Lower lobe of right lung (tissue), 2 donors: Measurements from ENCODE around the gene SLC4A7. TPM values are rescaled to one million over a fixed set of nuclear protein-coding genes. Genes with fewer than 3 reads are reported as not detected.
A peak's percentile ranks its signal among the peaks of the same experiment; 100 is the strongest.

Experiments used
- ATAC-seq, 2 donors: fragments of 200-7000 bp; cut with Tn5 transposase; one replicate each; pipeline ENCODE4 v1.9.1; 2020 to 2022; ENCODE audit warnings: mild to moderate bottlenecking in 2 of 2, moderate library complexity in 2 of 2
- DNase-seq: peaks from one replicate; pipeline ENCODE4 v3.0.0-alpha.2; 2020
- H3K27ac ChIP-seq: fragments of 200-600 bp; one replicate; pipeline ENCODE4 v1.8.0; 2022
- H3K27me3 ChIP-seq: fragments of 200-600 bp; one replicate; pipeline ENCODE4 v1.8.0; 2022; ENCODE audit warnings: low read depth
- H3K36me3 ChIP-seq: fragments of 200-600 bp; one replicate; pipeline ENCODE4 v1.8.0; 2022; ENCODE audit warnings: mild to moderate bottlenecking
- H3K4me1 ChIP-seq: fragments of 200-600 bp; one replicate; pipeline ENCODE4 v1.8.0; 2022
- H3K4me3 ChIP-seq: fragments of 200-600 bp; one replicate; pipeline ENCODE4 v1.8.0; 2022; ENCODE audit warnings: mild to moderate bottlenecking
- H3K9me3 ChIP-seq: fragments of 200-600 bp; one replicate; pipeline ENCODE4 v1.8.0; 2022
- intact Hi-C: fragments of 100-400 bp; cut with DNase I; formaldehyde crosslinking; loops from one replicate; pipeline ENCODE4 v1.11.0; 2022
- total RNA-seq: library from RNA; stranded (reverse); fragmentation: NEBNext Ultra II Directional; extraction: Animal tissue kit (Norgen Biotek cat#: 25700); gene quantifications from one replicate; pipeline ENCODE4 v1.2.1, GENCODE V29; 2021
- TF ChIP-seq, protein P1 (sequence below): fragments of 200-600 bp; IDR thresholded peaks from one replicate; pipeline ENCODE4 v1.8.0; 2022; ENCODE audit warnings: antibody characterized with exemption, mild to moderate bottlenecking
- donor health status: DM: no; HTN: yes; CAD: no; lungs with severe emphysema.

The SLC4A7 gene
- total RNA-seq, 1 donor from 2014 or later, result 17.2 TPM

DNA sequence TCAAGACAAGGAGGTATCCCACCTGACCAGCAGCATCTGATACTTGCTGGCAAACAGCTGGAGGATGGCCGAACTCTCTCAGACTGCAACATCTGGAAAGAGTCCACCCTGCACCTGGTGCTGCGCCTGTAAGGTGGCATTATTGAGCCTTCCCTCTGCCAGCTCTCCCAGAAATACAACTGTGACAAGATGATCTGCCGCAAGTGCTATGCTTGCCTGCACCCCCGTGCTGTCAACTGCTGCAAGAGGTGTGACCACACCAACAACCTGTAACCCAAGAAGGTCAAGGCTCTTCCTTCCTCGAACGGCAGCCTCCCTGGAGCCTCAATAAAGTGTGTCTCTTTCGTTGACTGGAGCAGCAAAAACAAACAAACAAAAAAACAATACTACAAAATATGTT, 2.2 kb upstream of the SLC4A7 start:
- no peak overlapping the region for H3K4me3 ChIP-seq
- TF ChIP-seq, protein P1, sequence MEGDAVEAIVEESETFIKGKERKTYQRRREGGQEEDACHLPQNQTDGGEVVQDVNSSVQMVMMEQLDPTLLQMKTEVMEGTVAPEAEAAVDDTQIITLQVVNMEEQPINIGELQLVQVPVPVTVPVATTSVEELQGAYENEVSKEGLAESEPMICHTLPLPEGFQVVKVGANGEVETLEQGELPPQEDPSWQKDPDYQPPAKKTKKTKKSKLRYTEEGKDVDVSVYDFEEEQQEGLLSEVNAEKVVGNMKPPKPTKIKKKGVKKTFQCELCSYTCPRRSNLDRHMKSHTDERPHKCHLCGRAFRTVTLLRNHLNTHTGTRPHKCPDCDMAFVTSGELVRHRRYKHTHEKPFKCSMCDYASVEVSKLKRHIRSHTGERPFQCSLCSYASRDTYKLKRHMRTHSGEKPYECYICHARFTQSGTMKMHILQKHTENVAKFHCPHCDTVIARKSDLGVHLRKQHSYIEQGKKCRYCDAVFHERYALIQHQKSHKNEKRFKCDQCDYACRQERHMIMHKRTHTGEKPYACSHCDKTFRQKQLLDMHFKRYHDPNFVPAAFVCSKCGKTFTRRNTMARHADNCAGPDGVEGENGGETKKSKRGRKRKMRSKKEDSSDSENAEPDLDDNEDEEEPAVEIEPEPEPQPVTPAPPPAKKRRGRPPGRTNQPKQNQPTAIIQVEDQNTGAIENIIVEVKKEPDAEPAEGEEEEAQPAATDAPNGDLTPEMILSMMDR, result no peak
- ATAC-seq, result no peak
- no peaks in the 10 kb centered on the region for H3K9me3 ChIP-seq
- no peak overlapping the region for H3K27ac ChIP-seq
- no peaks in the 10 kb centered on the region for H3K36me3 ChIP-seq
- no peak for DNase-seq
- intact Hi-C loops, result no loop called here
- peaks cover 8% of the 10 kb centered on the region for H3K4me1 ChIP-seq
- no peaks in the 10 kb centered on the region for H3K27me3 ChIP-seq

DNA sequence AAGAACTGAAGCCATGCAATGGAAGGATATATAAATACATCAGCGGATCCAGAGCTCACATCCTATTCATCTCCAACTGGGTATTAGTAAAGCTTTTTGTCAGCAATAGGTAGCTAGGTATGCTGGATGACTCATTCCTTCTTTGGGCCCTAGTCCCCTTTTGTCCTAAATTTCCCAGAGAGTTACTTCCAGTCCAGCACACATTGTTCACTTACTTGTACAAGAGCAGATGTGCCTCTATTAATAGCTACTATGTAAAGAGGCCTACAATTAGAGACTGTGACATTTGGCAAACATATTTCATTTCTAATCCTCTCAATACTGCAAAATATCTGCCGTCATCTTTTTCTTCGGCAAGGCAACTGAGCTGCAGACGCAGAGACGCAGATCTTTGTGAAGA, 1.7 kb upstream of the SLC4A7 start:
- ATAC-seq (no peak), DNase-seq (no peak)
- Histone ChIP-seq H3K9me3 (no peaks in the 10 kb centered on the region), H3K4me3 (no peak overlapping the region), H3K4me1 (peaks cover 8% of the 10 kb centered on the region), H3K27ac (no peak overlapping the region), H3K36me3 (no peaks in the 10 kb centered on the region), H3K27me3 (no peaks in the 10 kb centered on the region)
- TF ChIP-seq, protein P1, result no peak
- intact Hi-C loops, result no loop called here

DNA sequence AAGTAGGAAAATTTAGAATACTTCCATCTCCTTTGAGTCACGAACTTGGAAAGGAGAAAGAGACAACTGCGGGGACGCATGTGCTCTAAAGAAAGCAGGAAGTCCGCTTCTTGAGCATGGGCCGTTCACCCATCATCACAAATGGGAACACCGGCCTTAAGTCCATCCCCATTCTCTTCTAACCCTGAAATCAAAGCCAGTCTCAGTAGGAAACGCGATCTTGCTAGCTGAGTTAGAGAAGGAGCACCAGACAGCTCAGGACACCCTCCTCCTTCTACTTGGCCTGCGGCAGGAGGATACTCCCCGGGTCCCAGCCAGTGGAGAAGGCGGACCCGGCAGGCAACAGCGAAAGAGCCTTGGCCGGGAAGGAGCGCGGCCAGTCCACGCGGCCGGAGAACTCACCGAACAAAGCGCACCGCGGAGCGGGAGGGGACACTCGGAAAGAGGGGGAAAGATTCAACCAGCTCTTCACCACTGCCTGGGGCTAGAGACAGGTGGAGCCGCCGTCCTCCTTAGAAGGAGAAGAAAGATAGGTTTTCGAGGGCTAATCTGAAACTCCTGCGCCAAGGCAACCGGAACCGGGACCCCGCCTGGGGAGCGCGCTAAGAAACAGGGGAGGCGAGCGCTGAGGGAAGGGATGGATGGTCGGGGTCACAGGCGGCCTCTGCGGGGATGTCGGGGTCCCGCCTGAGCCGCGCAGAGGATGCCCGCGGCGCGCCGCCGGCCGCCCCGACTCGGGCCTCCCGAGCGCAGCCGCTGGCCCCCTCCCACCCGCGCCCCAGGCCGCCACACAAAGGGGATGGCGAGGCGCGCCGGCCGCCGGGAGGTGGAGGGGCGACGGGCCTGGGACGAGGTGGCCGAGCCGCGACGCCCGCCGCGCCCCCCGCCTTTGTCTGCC, 818 bp downstream of the SLC4A7 start:
- Histone ChIP-seq H3K27me3 (no peaks in the 10 kb centered on the region), H3K9me3 (no peaks in the 10 kb centered on the region), H3K4me1 (peaks cover 8% of the 10 kb centered on the region), H3K27ac (peak overlapping the region; percentile 94), H3K4me3 (peak overlapping the region; percentile 87), H3K36me3 (no peaks in the 10 kb centered on the region)
- intact Hi-C loops, result no loop called here
- DNase-seq, result peak; percentile 66
- ATAC-seq, result peak in 1 of 2 donors; percentile 21
- TF ChIP-seq, protein P1, result no peak

DNA sequence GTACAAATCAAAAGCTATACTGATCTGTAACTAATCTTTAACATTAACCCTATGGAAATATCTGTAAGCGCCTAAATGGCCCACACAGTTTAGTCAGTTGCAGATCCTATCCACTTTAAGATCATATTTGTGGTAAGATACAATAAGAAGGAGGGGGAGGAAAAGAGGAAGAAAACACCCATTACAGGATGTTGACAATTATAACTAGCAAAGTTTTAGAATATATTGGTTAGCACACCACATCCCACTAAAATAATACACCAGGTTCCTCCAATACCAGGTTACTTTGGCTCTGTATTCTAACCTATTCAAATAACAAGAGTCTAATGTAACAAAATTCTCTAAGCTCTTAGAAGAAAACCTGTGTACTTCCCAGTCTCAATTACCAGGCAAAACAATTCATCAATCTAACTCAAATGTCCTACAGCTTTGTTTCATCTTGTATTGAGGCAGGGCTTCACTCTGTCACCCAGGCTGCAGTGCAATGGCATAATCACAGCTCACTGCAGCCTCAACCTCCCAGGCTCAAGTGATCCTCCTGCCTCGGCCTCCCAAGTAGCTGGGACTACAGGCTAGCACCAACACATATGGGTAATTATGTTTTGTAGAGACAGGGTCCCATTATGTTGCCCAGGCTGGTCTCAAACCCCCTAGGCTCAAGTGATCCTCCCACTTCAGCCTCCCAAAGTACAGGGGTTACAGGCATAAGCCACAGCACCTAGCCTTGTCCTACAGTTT, 4.2 kb downstream of the SLC4A7 start:
- intact Hi-C loops, result no loop called here
- Histone ChIP-seq H3K27me3 (no peaks in the 10 kb centered on the region), H3K9me3 (no peaks in the 10 kb centered on the region), H3K4me3 (no peak overlapping the region), H3K27ac (no peak overlapping the region), H3K36me3 (no peaks in the 10 kb centered on the region), H3K4me1 (peaks cover 8% of the 10 kb centered on the region)
- no peak for DNase-seq
- TF ChIP-seq, protein P1, result no peak
- ATAC-seq, result no peak

DNA sequence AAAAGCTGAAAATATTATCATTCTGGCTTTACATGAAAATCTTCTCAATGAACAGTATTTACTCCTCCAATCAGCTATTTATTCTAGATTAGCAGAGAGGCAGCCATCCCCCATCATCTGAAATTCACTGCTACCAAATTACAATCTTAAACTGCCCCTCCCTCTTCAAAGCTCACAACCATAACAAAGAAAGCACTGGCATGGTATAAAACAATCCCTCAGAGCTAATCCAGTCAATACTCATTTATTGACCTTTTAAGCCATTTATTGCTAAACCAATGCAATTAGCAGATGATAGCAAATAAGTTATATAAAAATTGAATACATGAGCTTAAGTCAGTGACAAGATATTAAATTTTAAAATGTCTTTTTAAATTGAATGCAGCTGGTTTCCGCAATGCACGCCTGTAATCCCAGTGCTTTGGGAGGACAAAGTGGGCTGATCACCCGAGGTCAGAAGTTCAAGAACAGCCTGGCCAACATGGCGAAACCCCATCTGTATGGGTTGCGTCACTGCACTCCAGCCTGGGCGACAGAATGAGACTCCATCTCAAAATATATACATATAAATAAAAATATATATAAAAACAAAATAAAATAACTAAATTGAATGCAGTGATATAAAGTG, 12.1 kb downstream of the SLC4A7 start:
- H3K4me1 ChIP-seq, result no peaks in the 10 kb centered on the region
- no peaks in the 10 kb centered on the region for H3K36me3 ChIP-seq
- no peak overlapping the region for H3K4me3 ChIP-seq
- H3K27ac ChIP-seq, result no peak overlapping the region
- intact Hi-C loops, result no loop called here
- DNase-seq, result no peak
- H3K9me3 ChIP-seq, result no peaks in the 10 kb centered on the region
- TF ChIP-seq, protein P1, result no peak
- H3K27me3 ChIP-seq, result no peaks in the 10 kb centered on the region
- ATAC-seq, result no peak
